HG03460 (cell line): Measurements from ENCODE around the gene RPS13.
"Not testable (repeated sequence)": the region's sequence is repeated elsewhere in the genome, so short reads cannot be mapped to it uniquely, and the experiment has no call there.

Source experiments
- ATAC-seq: cut with Tn5 transposase; IDR thresholded peaks from one replicate; pipeline ENCODE4 v1.9.1; 2021; ENCODE audit not compliant: unreplicated experiment

RPS13 gene

GRCh38 chr11:17036666-17037658 lies 40.5 kb downstream of the RPS13 start:
- no peak for ATAC-seq

DNA sequence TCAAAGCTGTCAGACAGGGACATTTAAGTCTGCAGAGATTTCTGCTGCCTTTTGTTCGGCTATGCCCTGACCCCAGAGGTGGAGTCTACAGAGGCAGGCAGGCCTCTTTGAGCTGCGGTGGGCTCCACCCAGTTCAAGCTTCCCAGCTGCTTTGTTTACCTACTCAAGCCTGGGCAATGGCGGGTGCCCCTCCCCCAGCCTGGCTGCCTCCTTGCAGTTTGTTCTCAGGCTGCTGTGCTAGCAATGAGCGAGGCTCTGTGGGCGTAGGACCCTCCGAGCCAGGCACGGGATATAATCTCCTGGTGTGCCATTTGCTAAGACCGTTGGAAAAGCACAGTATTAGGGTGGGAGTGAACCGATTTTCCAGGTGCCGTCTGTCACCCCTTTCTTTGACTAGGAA lies 43.4 kb downstream of the RPS13 start:
- ATAC-seq, result not testable (repeated sequence)

GRCh38 chr11:17026487-17027082 lies 50.9 kb downstream of the RPS13 start:
- no peak for ATAC-seq

DNA sequence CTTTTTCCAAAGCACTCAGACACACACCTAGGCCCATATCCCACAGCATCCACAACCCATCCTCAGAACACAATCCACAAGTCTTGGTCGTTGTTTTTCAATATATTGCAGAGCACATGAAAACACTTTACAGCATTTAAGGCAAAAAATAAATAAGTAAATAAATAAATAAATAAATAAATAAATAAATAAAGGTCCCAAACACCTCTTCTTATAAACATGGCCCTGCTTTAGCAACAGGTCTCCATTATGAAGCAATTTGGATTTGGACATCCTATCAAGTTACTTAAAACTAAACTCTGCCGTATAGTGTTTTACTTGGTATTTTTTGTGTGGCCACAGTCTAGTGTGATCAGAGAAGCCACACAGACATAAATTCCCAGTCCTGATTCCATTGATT lies 52.5 kb downstream of the RPS13 start:
- ATAC-seq, result no peak
